ENCODE measurements around the gene SLC39A8. TPM values are rescaled to one million over a fixed set of nuclear protein-coding genes. Genes with fewer than 3 reads are reported as not detected.

The SLC39A8 gene
- total RNA-seq, 4 donors from 2014 or later, result 9.4 to 38.6 (median 14.4) TPM

DNA sequence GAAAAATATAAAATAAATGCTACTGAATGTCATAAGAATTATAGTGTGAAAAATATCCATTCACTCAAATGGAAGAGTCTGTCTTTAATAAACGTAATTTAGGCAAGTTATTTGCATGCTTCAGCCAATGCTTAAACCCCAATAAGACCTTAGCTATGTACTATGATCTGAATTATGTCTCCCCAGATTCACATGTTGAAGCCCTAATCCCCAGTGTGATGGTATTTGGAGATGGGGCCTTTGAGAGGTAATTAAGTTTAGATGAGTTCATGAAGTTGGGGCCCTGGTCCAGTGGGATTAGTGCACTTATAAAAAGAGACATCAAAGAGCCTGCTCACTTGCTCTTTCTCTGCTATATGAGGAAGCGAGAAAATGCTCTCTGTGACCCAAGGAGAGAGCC, 28.7 kb downstream of the SLC39A8 start:
- intact Hi-C loops (cut with DNase I; ENCODE audit: low total_unique reads), result no loop called here
- DNase-seq, result no peak
- Histone ChIP-seq H3K27me3 (no peaks in the 10 kb centered on the region), H3K27ac (no peak overlapping the region), H3K9me3 (no peaks in the 10 kb centered on the region), H3K36me3 (no peaks in the 10 kb centered on the region), H3K4me1 (no peaks in the 10 kb centered on the region), H3K4me3 (no peak overlapping the region)
- TF ChIP-seq, protein P1, sequence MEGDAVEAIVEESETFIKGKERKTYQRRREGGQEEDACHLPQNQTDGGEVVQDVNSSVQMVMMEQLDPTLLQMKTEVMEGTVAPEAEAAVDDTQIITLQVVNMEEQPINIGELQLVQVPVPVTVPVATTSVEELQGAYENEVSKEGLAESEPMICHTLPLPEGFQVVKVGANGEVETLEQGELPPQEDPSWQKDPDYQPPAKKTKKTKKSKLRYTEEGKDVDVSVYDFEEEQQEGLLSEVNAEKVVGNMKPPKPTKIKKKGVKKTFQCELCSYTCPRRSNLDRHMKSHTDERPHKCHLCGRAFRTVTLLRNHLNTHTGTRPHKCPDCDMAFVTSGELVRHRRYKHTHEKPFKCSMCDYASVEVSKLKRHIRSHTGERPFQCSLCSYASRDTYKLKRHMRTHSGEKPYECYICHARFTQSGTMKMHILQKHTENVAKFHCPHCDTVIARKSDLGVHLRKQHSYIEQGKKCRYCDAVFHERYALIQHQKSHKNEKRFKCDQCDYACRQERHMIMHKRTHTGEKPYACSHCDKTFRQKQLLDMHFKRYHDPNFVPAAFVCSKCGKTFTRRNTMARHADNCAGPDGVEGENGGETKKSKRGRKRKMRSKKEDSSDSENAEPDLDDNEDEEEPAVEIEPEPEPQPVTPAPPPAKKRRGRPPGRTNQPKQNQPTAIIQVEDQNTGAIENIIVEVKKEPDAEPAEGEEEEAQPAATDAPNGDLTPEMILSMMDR (IDR thresholded peaks at IDR 0.05), result no peak
- TF ChIP-seq POLR2A (IDR thresholded peaks at IDR 0.05), result no peak

DNA sequence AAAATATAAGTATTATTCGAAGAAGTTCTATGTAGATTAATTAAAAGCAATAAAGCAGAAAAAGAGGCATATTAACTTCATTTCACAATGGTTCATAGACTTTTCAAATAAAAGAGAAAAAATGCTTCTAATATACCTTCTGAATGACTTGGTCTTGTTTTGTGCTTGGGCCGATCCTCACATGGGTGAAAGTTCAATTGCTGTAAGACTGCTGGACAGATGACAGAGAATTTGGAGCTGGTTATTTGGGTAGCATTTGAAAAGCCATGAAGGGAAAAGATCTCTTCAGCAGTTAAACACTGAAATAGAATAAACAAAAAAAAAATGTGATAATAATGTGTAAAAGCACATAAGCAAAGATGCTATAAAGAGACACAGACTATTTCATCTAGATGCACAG, 29.8 kb downstream of the SLC39A8 start:
- H3K4me3 ChIP-seq, result no peak overlapping the region
- no peaks in the 10 kb centered on the region for H3K9me3 ChIP-seq
- H3K4me1 ChIP-seq, result no peaks in the 10 kb centered on the region
- H3K27ac ChIP-seq, result no peak overlapping the region
- H3K27me3 ChIP-seq, result no peaks in the 10 kb centered on the region
- TF ChIP-seq POLR2A (IDR thresholded peaks at IDR 0.05), result no peak
- TF ChIP-seq, protein P1 (IDR thresholded peaks at IDR 0.05), result no peak
- H3K36me3 ChIP-seq, result no peaks in the 10 kb centered on the region
- intact Hi-C loops (cut with DNase I; ENCODE audit: low total_unique reads), result no loop called here
- no peak for DNase-seq

DNA sequence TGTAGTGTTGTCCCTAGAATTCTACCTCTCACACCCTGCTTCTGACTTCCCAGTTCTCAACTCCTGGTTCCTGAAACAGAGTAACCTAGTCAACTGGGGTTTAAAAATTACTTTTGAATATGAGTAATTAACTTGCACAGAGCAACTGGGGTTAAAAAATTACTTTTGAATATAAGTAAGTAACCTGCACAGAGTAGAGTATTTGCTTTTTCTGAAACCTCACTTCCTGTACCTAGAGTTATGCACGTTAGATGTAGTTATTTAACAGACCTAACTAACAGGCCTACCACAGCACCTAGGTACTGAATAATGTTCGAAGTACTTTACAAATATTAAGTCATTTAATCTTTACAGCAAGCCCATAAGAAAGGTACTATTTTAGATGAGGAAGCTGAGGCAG, 32.9 kb downstream of the SLC39A8 start:
- no peaks in the 10 kb centered on the region for H3K36me3 ChIP-seq
- DNase-seq, result no peak
- intact Hi-C loops (cut with DNase I; ENCODE audit: low total_unique reads), result no loop called here
- H3K4me3 ChIP-seq, result no peak overlapping the region
- TF ChIP-seq, protein P1 (IDR thresholded peaks at IDR 0.05), result no peak
- no peak for TF ChIP-seq POLR2A (IDR thresholded peaks at IDR 0.05)
- H3K27ac ChIP-seq, result no peak overlapping the region
- H3K9me3 ChIP-seq, result no peaks in the 10 kb centered on the region
- H3K4me1 ChIP-seq, result no peaks in the 10 kb centered on the region
- no peaks in the 10 kb centered on the region for H3K27me3 ChIP-seq

DNA sequence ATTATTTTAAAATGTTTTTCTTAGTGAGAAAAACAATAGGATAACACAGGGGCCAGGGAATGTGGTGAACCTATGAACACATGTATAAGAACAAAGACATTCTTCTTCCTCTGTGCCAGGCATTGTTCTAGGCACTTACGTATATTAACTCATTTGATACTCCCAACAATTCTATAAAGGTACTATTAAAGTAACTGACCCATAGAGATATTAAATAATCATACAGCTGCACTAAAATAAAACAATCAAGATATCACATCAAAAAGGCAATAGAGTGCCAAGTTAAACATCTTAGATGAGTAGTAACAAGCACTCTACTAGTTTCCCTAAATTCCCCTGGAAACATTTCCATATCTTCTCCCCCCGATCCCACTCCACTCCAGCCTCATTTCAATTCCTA, 33.4 kb downstream of the SLC39A8 start:
- Histone ChIP-seq H3K27ac (no peak overlapping the region), H3K4me3 (no peak overlapping the region), H3K27me3 (no peaks in the 10 kb centered on the region), H3K9me3 (no peaks in the 10 kb centered on the region), H3K36me3 (no peaks in the 10 kb centered on the region), H3K4me1 (no peaks in the 10 kb centered on the region)
- DNase-seq, result no peak
- TF ChIP-seq, protein P1 (IDR thresholded peaks at IDR 0.05), result no peak
- TF ChIP-seq POLR2A (IDR thresholded peaks at IDR 0.05), result no peak
- intact Hi-C loops (cut with DNase I; ENCODE audit: low total_unique reads), result no loop called here

DNA sequence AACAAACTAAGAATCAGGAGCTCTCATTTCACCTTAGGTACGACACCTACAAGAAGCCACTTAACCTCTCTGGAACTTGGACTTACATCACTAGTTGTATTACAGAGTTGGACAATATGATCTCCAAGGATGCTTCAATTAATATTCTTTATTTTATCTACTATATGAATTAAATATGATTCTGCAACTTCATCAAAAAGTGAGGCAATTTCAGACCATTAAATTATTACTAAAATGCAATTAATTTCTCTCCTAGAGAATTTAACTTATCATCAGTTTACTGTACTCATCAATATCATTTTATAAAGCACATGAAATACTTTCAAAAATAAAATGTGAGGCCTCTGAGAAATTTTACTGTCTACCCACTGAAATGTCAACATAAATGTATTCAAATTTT, 33.9 kb downstream of the SLC39A8 start:
- Histone ChIP-seq H3K27ac (no peak overlapping the region), H3K9me3 (no peaks in the 10 kb centered on the region), H3K36me3 (no peaks in the 10 kb centered on the region), H3K4me1 (no peaks in the 10 kb centered on the region), H3K27me3 (no peaks in the 10 kb centered on the region), H3K4me3 (no peak overlapping the region)
- DNase-seq, result no peak
- TF ChIP-seq POLR2A (IDR thresholded peaks at IDR 0.05), result no peak
- TF ChIP-seq, protein P1 (IDR thresholded peaks at IDR 0.05), result no peak
- intact Hi-C loops (cut with DNase I; ENCODE audit: low total_unique reads), result no loop called here

Data from uterus (tissue), 4 donors.